GM13977 (cell line): ENCODE data around the gene KIF26B.

Experiments used
- DNase-seq: peaks from one replicate; pipeline ENCODE4 v3.0.0; 2012; ENCODE audit warnings: low spot score
- CTCF ChIP-seq: IDR thresholded peaks from 2 replicates; pipeline ENCODE4 v1.5.1; 2012; ENCODE audit warnings: mild to moderate bottlenecking, control low read depth; ENCODE audit not compliant: insufficient read depth; ENCODE audit errors: extremely low read depth, missing control alignments
- in situ Hi-C: fragments of 300-500 bp; cut with MboI; formaldehyde crosslinking; loops from one replicate; pipeline ENCODE4 v1.12.0; 2022; ENCODE audit warnings: low sequenced_read_pairs, low pct_unique_long_range_greater_than_20kb, mixed read lengths, inconsistent platforms; ENCODE audit not compliant: unreplicated experiment

KIF26B gene

GRCh38 chr1:245480393-245481120 lies 325.8 kb downstream of the KIF26B start:
- in situ Hi-C loops = no loop called here
- TF ChIP-seq CTCF = no peak
- no peak for DNase-seq

- TF ChIP-seq CTCF = no peak
- DNase-seq = no peak
- in situ Hi-C loops = no loop called here
These were observed 326.5 kb downstream of the KIF26B start for GRCh38 chr1:245481261-245481660.

GRCh38 chr1:245483247-245483646 lies 328.5 kb downstream of the KIF26B start:
- in situ Hi-C loops = no loop called here

GRCh38 chr1:245484176-245484575 lies 329.4 kb downstream of the KIF26B start:
- DNase-seq = no peak
- TF ChIP-seq CTCF = no peak
- in situ Hi-C loops = no loop called here

More at GRCh38 chr1:245483247-245483646, 328.5 kb downstream of the KIF26B start:
- TF ChIP-seq CTCF = no peak
- no peak for DNase-seq

GRCh38 chr1:245485996-245486395 lies 331.2 kb downstream of the KIF26B start:
- no peak for DNase-seq
- in situ Hi-C loops = no loop called here
- TF ChIP-seq CTCF = no peak

- DNase-seq = no peak
- in situ Hi-C loops = no loop called here
- TF ChIP-seq CTCF = no peak
These were observed 332.1 kb downstream of the KIF26B start for GRCh38 chr1:245486775-245487470.
